Activated CD8-positive, alpha-beta T cell treated with anti-CD3 and anti-CD28 coated beads for 36 hours (primary cell): ENCODE results near the gene RPS3. TPM values are rescaled to one million over a fixed set of nuclear protein-coding genes. Genes with fewer than 3 reads are reported as not detected.

Experiments
- ATAC-seq: fragments of 200-7000 bp; cut with Tn5 transposase; one replicate; pipeline ENCODE4 v1.10.0; 2021; ENCODE audit warnings: mild to moderate bottlenecking, moderate library complexity
- CTCF ChIA-PET: fragments of 350-600 bp; sonication (Branson Sonifier 250); formaldehyde crosslinking; loops from one replicate; lab custom pipeline; 2021; ENCODE audit warnings: antibody characterized with exemption; lab: Charles Lee
- POLR2A ChIA-PET: fragments of 350-600 bp; sonication (Branson Sonifier 250); formaldehyde crosslinking; loops from one replicate; lab custom pipeline; 2021; ENCODE audit warnings: antibody characterized with exemption; lab: Charles Lee
- DNase-seq: peaks from one replicate; pipeline ENCODE4 v3.0.0-alpha.2; 2020
- H3K27ac Mint-ChIP-seq: one replicate; pipeline ENCODE4 v1.8.0; 2021; ENCODE audit warnings: mild to moderate bottlenecking, mixed read lengths
- H3K27me3 Mint-ChIP-seq: one replicate; pipeline ENCODE4 v1.8.0; 2021; ENCODE audit warnings: mixed read lengths
- H3K36me3 Mint-ChIP-seq: one replicate; pipeline ENCODE4 v1.8.0; 2021; ENCODE audit warnings: low read depth, mixed read lengths
- H3K4me1 Mint-ChIP-seq: one replicate; pipeline ENCODE4 v1.8.0; 2021; ENCODE audit warnings: low read depth, mixed read lengths
- H3K4me3 Mint-ChIP-seq: one replicate; pipeline ENCODE4 v1.8.0; 2021; ENCODE audit warnings: mild to moderate bottlenecking, moderate library complexity, mixed read lengths
- H3K9me3 Mint-ChIP-seq: one replicate; pipeline ENCODE4 v1.8.0; 2021; ENCODE audit warnings: mixed read lengths
- intact Hi-C: fragments of 100-400 bp; cut with micrococcal nuclease; formaldehyde crosslinking; loops from one replicate; pipeline ENCODE4 v1.10.0; 2022
- total RNA-seq, 2 experiments: library from RNA; stranded (reverse); gene quantifications; one replicate each; pipeline ENCODE4 v1.2.3, GENCODE V29; 2021
- TF ChIP-seq, protein P1 (sequence below): fragments of 200-600 bp; IDR thresholded peaks from one replicate; pipeline ENCODE4 v1.8.0; 2022; ENCODE audit warnings: antibody characterized with exemption, mild to moderate bottlenecking

The RPS3 gene
- total RNA-seq, 2 experiments from 2014 or later, result 4,906 to 4,954 TPM

DNA sequence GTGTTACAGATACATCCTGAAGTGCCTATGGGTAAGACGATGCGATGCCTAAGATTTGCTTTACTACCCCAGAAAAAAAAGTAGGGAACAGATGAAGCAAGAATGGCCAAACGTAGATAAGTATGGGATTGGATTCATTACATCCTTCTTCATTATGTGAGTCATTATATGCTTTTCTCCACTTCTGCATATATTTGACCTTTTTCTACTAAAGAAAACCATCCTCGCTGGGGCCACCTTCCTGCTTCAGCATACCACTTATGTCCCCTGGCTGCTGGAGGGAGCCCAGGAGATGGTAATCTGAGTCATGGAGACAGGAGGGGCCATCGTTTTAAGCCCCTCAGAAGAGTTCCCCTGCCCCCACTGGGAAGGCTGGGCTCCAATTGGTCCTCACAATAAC is 48.1 kb downstream of the RPS3 start:
- no peak for DNase-seq
- H3K36me3 Mint-ChIP-seq, result peaks cover 1% of the 10 kb centered on the region
- H3K4me3 Mint-ChIP-seq, result no peak overlapping the region
- TF ChIP-seq, protein P1, sequence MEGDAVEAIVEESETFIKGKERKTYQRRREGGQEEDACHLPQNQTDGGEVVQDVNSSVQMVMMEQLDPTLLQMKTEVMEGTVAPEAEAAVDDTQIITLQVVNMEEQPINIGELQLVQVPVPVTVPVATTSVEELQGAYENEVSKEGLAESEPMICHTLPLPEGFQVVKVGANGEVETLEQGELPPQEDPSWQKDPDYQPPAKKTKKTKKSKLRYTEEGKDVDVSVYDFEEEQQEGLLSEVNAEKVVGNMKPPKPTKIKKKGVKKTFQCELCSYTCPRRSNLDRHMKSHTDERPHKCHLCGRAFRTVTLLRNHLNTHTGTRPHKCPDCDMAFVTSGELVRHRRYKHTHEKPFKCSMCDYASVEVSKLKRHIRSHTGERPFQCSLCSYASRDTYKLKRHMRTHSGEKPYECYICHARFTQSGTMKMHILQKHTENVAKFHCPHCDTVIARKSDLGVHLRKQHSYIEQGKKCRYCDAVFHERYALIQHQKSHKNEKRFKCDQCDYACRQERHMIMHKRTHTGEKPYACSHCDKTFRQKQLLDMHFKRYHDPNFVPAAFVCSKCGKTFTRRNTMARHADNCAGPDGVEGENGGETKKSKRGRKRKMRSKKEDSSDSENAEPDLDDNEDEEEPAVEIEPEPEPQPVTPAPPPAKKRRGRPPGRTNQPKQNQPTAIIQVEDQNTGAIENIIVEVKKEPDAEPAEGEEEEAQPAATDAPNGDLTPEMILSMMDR, result no peak
- H3K27me3 Mint-ChIP-seq, result no peaks in the 10 kb centered on the region
- no peaks in the 10 kb centered on the region for H3K4me1 Mint-ChIP-seq
- no peak for ATAC-seq
- H3K27ac Mint-ChIP-seq, result no peak overlapping the region
- POLR2A ChIA-PET, result no interaction called here
- H3K9me3 Mint-ChIP-seq, result no peaks in the 10 kb centered on the region
- CTCF ChIA-PET, result interaction anchor here (2.2 to 5.7 kb wide), 2 partner anchors 84 to 167 kb away, joined by 5 to 130 read pairs; no protein-coding TSS in a partner anchor
- intact Hi-C loops, result no loop called here

DNA sequence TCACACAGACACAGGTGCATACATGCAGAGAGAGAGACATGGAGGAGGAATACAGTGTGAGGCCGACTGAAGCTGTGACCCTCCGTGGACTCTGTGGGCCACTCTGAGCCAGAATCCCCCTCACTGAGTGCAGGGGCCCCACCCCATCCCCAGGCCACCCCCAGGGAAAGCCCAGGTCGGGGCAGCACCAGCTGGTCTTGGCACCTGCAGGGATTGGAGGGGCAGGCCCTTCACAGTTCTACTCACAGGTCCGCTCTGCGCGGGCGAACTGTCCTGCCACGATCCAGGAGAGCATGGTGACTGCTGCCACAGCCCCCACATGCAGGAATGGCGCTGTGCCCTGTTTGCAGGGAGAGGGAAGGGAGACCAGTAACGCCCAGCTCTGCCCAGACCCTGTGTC is 50.0 kb downstream of the RPS3 start:
- Mint-ChIP-seq H3K27ac (no peak overlapping the region), H3K4me3 (no peak overlapping the region), H3K4me1 (no peaks in the 10 kb centered on the region), H3K27me3 (no peaks in the 10 kb centered on the region), H3K36me3 (peaks cover 1% of the 10 kb centered on the region), H3K9me3 (no peaks in the 10 kb centered on the region)
- TF ChIP-seq, protein P1, result no peak
- ChIA-PET CTCF (no interaction called here), POLR2A (no interaction called here)
- intact Hi-C loops, result no loop called here
- DNase-seq (no peak), ATAC-seq (no peak)

DNA sequence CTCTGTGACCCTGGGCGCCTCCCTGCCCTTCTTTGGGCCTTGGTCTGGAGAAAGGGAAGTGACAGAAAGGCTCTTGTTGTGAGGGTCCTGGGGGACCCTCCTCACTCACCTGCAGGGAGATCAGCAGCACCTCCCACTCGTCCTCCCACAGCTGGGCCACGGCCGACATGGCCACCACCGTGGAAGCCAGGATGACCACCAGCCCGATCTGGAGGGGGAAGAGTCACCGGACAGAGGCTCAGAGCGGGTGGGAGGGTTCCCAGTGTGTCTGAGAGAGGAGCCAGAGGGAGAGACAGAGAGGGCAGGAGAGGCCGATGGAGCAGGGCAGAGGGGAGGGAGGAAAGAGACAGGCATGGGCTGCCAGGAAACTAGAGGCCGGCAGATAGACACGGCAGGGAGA is 50.5 kb downstream of the RPS3 start:
- peaks cover 1% of the 10 kb centered on the region for H3K36me3 Mint-ChIP-seq
- CTCF ChIA-PET, result interaction anchor here (1.4 kb wide), 1 partner anchor 68 kb away, joined by 4 read pairs; no protein-coding TSS in a partner anchor
- DNase-seq (no peak), ATAC-seq (no peak)
- no peaks in the 10 kb centered on the region for H3K27me3 Mint-ChIP-seq
- no peak overlapping the region for H3K27ac Mint-ChIP-seq
- no peak overlapping the region for H3K4me3 Mint-ChIP-seq
- no peaks in the 10 kb centered on the region for H3K9me3 Mint-ChIP-seq
- TF ChIP-seq, protein P1, result no peak
- H3K4me1 Mint-ChIP-seq, result no peaks in the 10 kb centered on the region
- POLR2A ChIA-PET, result interaction anchor here (1.3 kb wide), 1 partner anchor 42 kb away, joined by 3 read pairs; no protein-coding TSS in a partner anchor
- intact Hi-C loops, result no loop called here

- H3K27me3 Mint-ChIP-seq, result no peaks in the 10 kb centered on the region
- H3K36me3 Mint-ChIP-seq, result peaks cover 1% of the 10 kb centered on the region
- ChIA-PET POLR2A (interaction anchor here (1.3 kb wide), 1 partner anchor 41 kb away, joined by 3 read pairs; no protein-coding TSS in a partner anchor), CTCF (interaction anchor here (1.4 to 2.6 kb wide), 5 partner anchors 43 to 73 kb away, joined by 4 to 12 read pairs (median 6); no protein-coding TSS in a partner anchor)
- H3K4me1 Mint-ChIP-seq, result no peaks in the 10 kb centered on the region
- no peak overlapping the region for H3K27ac Mint-ChIP-seq
- DNase-seq, result no peak
- H3K4me3 Mint-ChIP-seq, result no peak overlapping the region
- TF ChIP-seq, protein P1, result no peak
- H3K9me3 Mint-ChIP-seq, result no peaks in the 10 kb centered on the region
- intact Hi-C loops, result no loop called here
- ATAC-seq, result no peak
Measured at GRCh38 chr11:75450236-75450635, 50.9 kb downstream of the RPS3 start.
